AG04450 (cell line): ENCODE results near the gene GNGT2. TPM values are rescaled to one million over a fixed set of nuclear protein-coding genes. Genes with fewer than 3 reads are reported as not detected.

ENCODE experiments used
- CTCF ChIA-PET: fragments of 300-600, 350-600 bp; formaldehyde crosslinking; extraction: SDS; loops from one replicate; lab custom pipeline; 2022; ENCODE audit warnings: antibody characterized with exemption, inconsistent platforms; lab: Charles Lee
- POLR2A ChIA-PET: fragments of 350-600 bp; formaldehyde crosslinking; extraction: SDS; loops from one replicate; lab custom pipeline; 2021; ENCODE audit warnings: antibody characterized with exemption, inconsistent platforms; lab: Yijun Ruan, JAX
- DNase-seq: peaks from one replicate; pipeline ENCODE4 v3.0.0-alpha.2; 2011; ENCODE audit warnings: low read depth, low spot score
- H3K27ac ChIP-seq: one replicate; pipeline ENCODE4 v1.5.1; 2012; ENCODE audit warnings: low read depth, low read length, control low read depth
- H3K27me3 ChIP-seq: one replicate; pipeline ENCODE4 v1.6.0; 2012; ENCODE audit warnings: low read length; ENCODE audit not compliant: control insufficient read depth, insufficient read depth
- H3K4me3 ChIP-seq: 2 replicates; pipeline ENCODE4 v1.5.1; 2011; ENCODE audit warnings: mild to moderate bottlenecking, low read depth, low read length, control low read depth
- H3K9me3 ChIP-seq: 2 replicates; pipeline ENCODE4 v1.5.1; 2012; ENCODE audit warnings: low read length; ENCODE audit not compliant: control insufficient read depth, insufficient read depth
- polyA plus RNA-seq: library from polyadenylated mRNA; depleted of rRNA; stranded (reverse); fragments of >200 nt; gene quantifications from 2 replicates; pipeline ENCODE4 v1.2.3, GENCODE V29; 2011
- TF ChIP-seq, protein P1 (sequence below): IDR thresholded peaks from 2 replicates; pipeline ENCODE4 v1.5.1; 2011; ENCODE audit warnings: low read depth, low read length, control low read depth, inconsistent platforms

GNGT2 gene
- polyA plus RNA-seq, 1 experiment = 0.16 TPM

DNA sequence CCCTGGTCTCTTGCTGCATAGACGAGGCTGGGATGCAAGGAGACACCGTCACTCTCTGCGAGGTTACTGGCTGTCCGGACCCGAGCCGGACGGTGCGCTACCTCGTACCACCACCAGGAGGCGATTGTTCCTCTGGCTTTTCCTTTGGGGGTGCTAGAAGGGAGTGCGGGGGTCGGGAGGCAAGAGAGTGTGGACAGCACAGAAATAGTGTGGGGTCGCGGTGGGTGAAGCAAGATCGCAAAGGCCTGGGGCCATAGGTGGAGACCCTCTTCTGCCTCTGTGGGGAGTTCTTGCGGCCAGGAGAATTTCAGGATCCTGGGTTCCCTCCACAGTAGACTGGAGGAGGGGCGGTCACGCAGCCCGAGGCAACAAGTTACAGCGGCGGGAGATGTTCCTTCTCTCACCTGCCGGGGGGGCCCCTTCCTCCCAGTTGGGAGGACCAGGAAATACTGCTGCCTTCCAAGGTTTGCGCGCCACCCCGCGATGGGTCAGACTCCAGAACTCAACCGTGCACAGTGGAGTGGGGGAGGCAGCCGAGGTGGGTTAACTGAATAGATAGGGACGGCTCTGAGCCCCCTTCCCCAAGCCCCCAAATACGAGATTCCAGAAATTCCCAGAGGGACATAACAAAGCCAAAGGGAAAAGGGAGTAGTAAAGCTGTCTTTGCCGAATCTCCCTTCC is 13.3 kb upstream of the GNGT2 start:
- H3K27me3 ChIP-seq = peaks cover 53% of the 10 kb centered on the region
- ChIA-PET POLR2A (no interaction called here), CTCF (interaction anchor here (0.6 to 1.1 kb wide), 3 partner anchors 23 to 204 kb away, joined by 3 read pairs; no protein-coding TSS in a partner anchor)
- no peak overlapping the region for H3K27ac ChIP-seq
- DNase-seq = no peak
- TF ChIP-seq, protein P1, sequence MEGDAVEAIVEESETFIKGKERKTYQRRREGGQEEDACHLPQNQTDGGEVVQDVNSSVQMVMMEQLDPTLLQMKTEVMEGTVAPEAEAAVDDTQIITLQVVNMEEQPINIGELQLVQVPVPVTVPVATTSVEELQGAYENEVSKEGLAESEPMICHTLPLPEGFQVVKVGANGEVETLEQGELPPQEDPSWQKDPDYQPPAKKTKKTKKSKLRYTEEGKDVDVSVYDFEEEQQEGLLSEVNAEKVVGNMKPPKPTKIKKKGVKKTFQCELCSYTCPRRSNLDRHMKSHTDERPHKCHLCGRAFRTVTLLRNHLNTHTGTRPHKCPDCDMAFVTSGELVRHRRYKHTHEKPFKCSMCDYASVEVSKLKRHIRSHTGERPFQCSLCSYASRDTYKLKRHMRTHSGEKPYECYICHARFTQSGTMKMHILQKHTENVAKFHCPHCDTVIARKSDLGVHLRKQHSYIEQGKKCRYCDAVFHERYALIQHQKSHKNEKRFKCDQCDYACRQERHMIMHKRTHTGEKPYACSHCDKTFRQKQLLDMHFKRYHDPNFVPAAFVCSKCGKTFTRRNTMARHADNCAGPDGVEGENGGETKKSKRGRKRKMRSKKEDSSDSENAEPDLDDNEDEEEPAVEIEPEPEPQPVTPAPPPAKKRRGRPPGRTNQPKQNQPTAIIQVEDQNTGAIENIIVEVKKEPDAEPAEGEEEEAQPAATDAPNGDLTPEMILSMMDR = peak; percentile 86
- H3K9me3 ChIP-seq = peaks cover 6% of the 10 kb centered on the region; the same call in 1 of the 2 replicates
- H3K4me3 ChIP-seq = no peak overlapping the region

GRCh38 chr17:49223168-49223516 is 12.8 kb upstream of the GNGT2 start:
- ChIA-PET POLR2A (no interaction called here), CTCF (interaction anchor here (1.3 kb wide), 1 partner anchor 66 kb away, joined by 3 read pairs; no protein-coding TSS in a partner anchor)
- no peak overlapping the region for H3K27ac ChIP-seq
- H3K27me3 ChIP-seq = peaks cover 53% of the 10 kb centered on the region
- H3K9me3 ChIP-seq = peaks cover 6% of the 10 kb centered on the region; the same call in 1 of the 2 replicates
- H3K4me3 ChIP-seq = no peak overlapping the region
- TF ChIP-seq, protein P1 = no peak
- DNase-seq = no peak

DNA sequence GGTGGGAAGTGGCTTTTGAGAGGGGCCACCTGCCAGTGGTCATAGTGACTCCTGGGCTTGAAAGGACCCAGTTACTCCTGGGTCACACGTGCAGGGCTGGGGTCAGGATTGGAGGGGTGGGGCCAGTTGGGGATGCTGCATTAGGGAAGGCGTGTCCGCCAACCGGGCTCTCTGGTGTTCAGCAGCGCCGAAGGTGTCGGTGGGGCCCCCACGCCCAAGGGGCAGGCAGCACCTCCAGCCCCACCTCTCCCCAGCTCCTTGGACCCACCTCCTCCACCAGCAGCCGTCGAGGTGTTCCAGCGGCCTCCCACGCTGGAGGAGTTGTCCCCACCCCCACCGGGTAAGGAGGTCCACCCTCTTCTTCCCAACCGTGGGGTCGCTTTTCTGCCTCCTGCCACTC is 9.6 kb upstream of the GNGT2 start:
- CTCF ChIA-PET = no interaction called here
- H3K27ac ChIP-seq = no peak overlapping the region
- no peak overlapping the region for H3K4me3 ChIP-seq
- peaks cover 6% of the 10 kb centered on the region; the same call in 1 of the 2 replicates for H3K9me3 ChIP-seq
- no peak for DNase-seq
- POLR2A ChIA-PET = no interaction called here
- TF ChIP-seq, protein P1 = no peak
- H3K27me3 ChIP-seq = peaks cover 32% of the 10 kb centered on the region

GRCh38 chr17:49218941-49219913 is 8.9 kb upstream of the GNGT2 start:
- TF ChIP-seq, protein P1 = peak; percentile 7; the same call in 1 of the 2 replicates
- Histone ChIP-seq H3K27ac (no peak overlapping the region), H3K27me3 (peaks cover 24% of the 10 kb centered on the region), H3K4me3 (no peak overlapping the region), H3K9me3 (peaks cover 3% of the 10 kb centered on the region; the same call in 1 of the 2 replicates)
- POLR2A ChIA-PET = no interaction called here
- DNase-seq = no peak
- CTCF ChIA-PET = no interaction called here
